Spleen (tissue), 11 donors: ENCODE results near the gene HOXD12. TPM values are rescaled to one million over a fixed set of nuclear protein-coding genes. Genes with fewer than 3 reads are reported as not detected.

ENCODE experiments used
- DNase-seq: peaks from one replicate; pipeline ENCODE4 v3.0.0-alpha.2; 2020
- H3K27ac ChIP-seq, 8 donors: fragments of 200-600 bp; sonication (generic) in 7 of 8; 1 replicate in 4 of 8; 2 replicates in 4 of 8; pipeline versions ENCODE4 v1.5.0 to v1.8.0; 2016 to 2021; ENCODE audit warnings: inconsistent platforms in 4 of 8, mild to moderate bottlenecking in 4 of 8, moderate library complexity in 1 of 8
- H3K27me3 ChIP-seq, 7 donors: fragments of 200-600 bp; sonication (generic) in 6 of 7; replicated peaks in 1 of 7; 1 replicate in 4 of 7; 2 replicates in 3 of 7; pipeline versions ENCODE4 v1.5.0 to v1.8.0; 2016 to 2021; ENCODE audit warnings: inconsistent platforms in 3 of 7, mild to moderate bottlenecking in 1 of 7
- H3K36me3 ChIP-seq, 6 donors: fragments of 200-600 bp; sonication (generic) in 5 of 6; 1 replicate in 4 of 6; 2 replicates in 2 of 6; pipeline versions ENCODE4 v1.5.0 to v1.8.0; 2016 to 2021; ENCODE audit warnings: inconsistent platforms in 2 of 6
- H3K4me1 ChIP-seq, 6 donors: fragments of 200-600 bp; sonication (generic) in 5 of 6; 1 replicate in 3 of 6; 2 replicates in 3 of 6; pipeline versions ENCODE4 v1.5.0 to v1.8.0; 2016 to 2021; ENCODE audit warnings: inconsistent platforms in 3 of 6
- H3K4me3 ChIP-seq, 8 donors: fragments of 200-600 bp; sonication (generic) in 7 of 8; 1 replicate in 4 of 8; 2 replicates in 4 of 8; pipeline versions ENCODE4 v1.5.0 to v1.8.0; 2016 to 2021; ENCODE audit warnings: inconsistent platforms in 4 of 8, mild to moderate bottlenecking in 4 of 8, moderate library complexity in 2 of 8
- H3K9me3 ChIP-seq, 8 donors: fragments of 200-600 bp; sonication (generic) in 7 of 8; 1 replicate in 4 of 8; 2 replicates in 4 of 8; pipeline versions ENCODE4 v1.5.0 to v1.8.0; 2016 to 2021; ENCODE audit warnings: inconsistent platforms in 4 of 8
- CTCF ChIP-seq, 11 experiments: fragments of 200-600 bp in 7 of 11; fragments of 450-650 bp in 4 of 11; sonication (generic) in 4 of 11; IDR thresholded peaks in 8 of 11; conservative IDR thresholded peaks in 3 of 11; 1 replicate in 7 of 11; 2 replicates in 4 of 11; pipeline versions ENCODE4 v1.4.0 to v1.8.0; 2016 to 2021; ENCODE audit warnings: antibody characterized with exemption in 11 of 11, inconsistent platforms in 4 of 11, mild to moderate bottlenecking in 1 of 11
- POLR2A ChIP-seq, 3 donors: fragments of 450-650 bp; IDR thresholded peaks; one replicate each; pipeline ENCODE4 v1.5.1; 2017; ENCODE audit warnings: antibody characterized with exemption in 3 of 3, mild to moderate bottlenecking in 1 of 3
- POLR2AphosphoS5 ChIP-seq, 3 donors: sonication (generic); formaldehyde crosslinking; IDR thresholded peaks; one replicate each; pipeline ENCODE4 v1.5.1; 2017; ENCODE audit warnings: antibody characterized with exemption in 3 of 3
- WGBS, 5 donors: extraction: QIAGEN DNeasy Blood & Tissue Kit in 3 of 5; methylation state at CpG; one replicate each; pipeline versions ENCODE4 v1.1.5 to v1.1.7; 2013 to 2018; 5-methylcytosine and 5-hydroxymethylcytosine counted together
- intact Hi-C: fragments of 100-400 bp; cut with DNase I; formaldehyde crosslinking; loops from one replicate; pipeline ENCODE4 v1.15.0; 2023; ENCODE audit warnings: low total_unique reads
- polyA plus RNA-seq, 3 donors: library from polyadenylated mRNA; stranded (reverse); fragments of 200-250 nt; gene quantifications; one replicate each; pipeline ENCODE4 v1.2.1, GENCODE V29; 2013
- total RNA-seq, 7 donors: library from RNA; depleted of rRNA in 3 of 7; stranded (reverse); fragments of >200 nt in 3 of 7; fragmentation: NEBNext Ultra II Directional in 4 of 7; extraction: Animal tissue kit (Norgen Biotek cat#: 25700) in 4 of 7; gene quantifications; one replicate each; pipeline versions ENCODE4 v1.1.0 to v1.2.1, GENCODE V29; 2016 to 2021
- donor health status: healthy with polysubstance abuse.
- donor health status: DM: no; HTN: no; CAD: no; lungs with moderate emphysema.
- donor health status: DM: no; HTN: no; CAD: no.
- donor health status: Bipolar disorder and iron deficiency.
- donor health status: healthy.
- donor health status: DM: no; HTN: no; CAD: no.
- donor health status: DM: yes; HTN: yes; CAD: no.

The HOXD12 gene
- total and polyA plus RNA-seq, 10 donors, result not detected

DNA sequence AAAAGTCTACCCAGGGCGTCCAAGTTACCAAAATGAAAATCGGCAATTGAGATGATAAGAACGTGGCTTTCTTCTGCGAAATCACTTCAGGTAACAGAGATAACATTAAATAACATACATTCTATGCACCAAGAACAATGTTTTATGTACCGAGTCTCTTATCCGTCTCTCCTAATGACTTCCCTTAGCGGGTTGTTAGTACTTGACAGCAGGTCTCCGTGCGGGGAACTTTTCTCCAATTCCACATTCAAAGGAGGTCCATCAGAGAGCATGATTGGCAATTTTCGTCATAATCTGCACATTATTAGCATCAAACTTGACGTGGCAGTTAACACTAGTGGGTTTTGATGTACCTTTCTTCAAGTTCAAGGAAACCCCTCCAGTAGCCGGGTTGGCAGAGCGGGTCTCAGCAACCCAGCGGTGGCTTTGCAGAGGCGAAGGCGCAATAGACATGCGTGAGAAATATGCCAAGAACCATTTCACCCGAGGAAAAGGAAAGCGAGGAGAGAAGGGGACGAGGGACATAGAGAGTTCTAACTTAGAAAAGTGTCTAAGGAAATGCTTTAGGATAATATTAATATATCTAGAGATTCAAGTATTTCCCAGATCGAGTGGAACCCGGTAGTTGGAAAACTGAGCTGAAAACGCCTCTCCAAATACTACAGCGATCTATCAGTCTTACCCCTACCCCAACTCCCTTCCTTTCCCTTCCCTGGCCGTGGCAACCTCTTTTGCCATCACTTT lies 20.9 kb upstream of the HOXD12 start:
- Histone ChIP-seq H3K27ac (no peak overlapping the region), H3K9me3 (peaks cover 0 to 51% (median 4%) of the 10 kb centered on the region in 8 donors), H3K36me3 (peaks cover 0 to 3% (median 0%) of the 10 kb centered on the region in 6 donors), H3K4me1 (peaks cover 0 to 42% (median 27%) of the 10 kb centered on the region in 6 donors), H3K4me3 (peak overlapping the region in 1 of 8 donors; percentile 53), H3K27me3 (peaks cover 28 to 100% (median 99%) of the 10 kb centered on the region in 7 donors)
- no peak for TF ChIP-seq CTCF (IDR thresholded peaks at IDR 0.05 in 8 of 11, conservative IDR thresholded peaks at IDR 0.05 in 3 of 11)
- TF ChIP-seq POLR2AphosphoS5 (IDR thresholded peaks at IDR 0.05), result no peak
- no peak for TF ChIP-seq POLR2A (IDR thresholded peaks at IDR 0.05)
- intact Hi-C loops, result no loop called here
- no peak for DNase-seq
- WGBS, 5 donors, result 7 to 16% (median 10%) methylated on average over 25 of the region's 25 CpGs

DNA sequence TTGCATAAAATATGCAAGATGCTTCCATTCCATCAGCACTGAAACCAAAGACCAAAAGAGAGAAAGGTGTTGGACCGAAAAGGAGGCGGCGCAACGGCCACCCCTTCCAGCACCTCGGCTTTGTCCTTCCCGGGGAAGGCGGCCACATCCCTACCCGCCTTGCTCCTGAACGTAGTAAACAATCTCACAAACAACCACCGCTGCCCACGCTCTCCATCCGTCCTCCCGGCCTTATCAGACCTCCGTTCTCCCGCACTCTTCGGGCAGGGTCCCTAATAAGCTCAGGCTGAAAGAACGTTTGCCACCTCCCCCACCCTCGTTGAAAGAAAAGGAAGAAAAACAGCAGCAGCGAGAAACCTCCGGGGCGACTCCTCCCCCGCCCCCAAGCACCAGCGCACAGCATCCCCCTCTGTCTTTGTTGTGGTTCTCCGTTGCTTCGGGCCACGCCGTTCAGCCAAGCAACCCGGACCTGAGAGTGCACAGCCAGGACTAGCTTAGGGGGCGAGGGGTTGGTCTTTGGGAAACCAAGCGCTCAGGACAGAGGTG lies 20.2 kb upstream of the HOXD12 start:
- H3K9me3 ChIP-seq, result peaks cover 0 to 57% (median 4%) of the 10 kb centered on the region in 8 donors
- H3K4me3 ChIP-seq, result peak overlapping the region in 3 of 8 donors; percentile 6 to 53 (median 13)
- intact Hi-C loops, result no loop called here
- 5 to 9% (median 8%) methylated on average over 30 of the region's 30 CpGs for WGBS, 5 donors
- no peak overlapping the region for H3K27ac ChIP-seq
- no peak for DNase-seq
- TF ChIP-seq CTCF (IDR thresholded peaks at IDR 0.05 in 8 of 11, conservative IDR thresholded peaks at IDR 0.05 in 3 of 11) (no peak), POLR2A (IDR thresholded peaks at IDR 0.05) (no peak), POLR2AphosphoS5 (IDR thresholded peaks at IDR 0.05) (no peak)
- peaks cover 28 to 100% (median 99%) of the 10 kb centered on the region in 7 donors for H3K27me3 ChIP-seq
- H3K36me3 ChIP-seq, result peaks cover 0 to 3% (median 0%) of the 10 kb centered on the region in 6 donors
- peaks cover 0 to 44% (median 29%) of the 10 kb centered on the region in 6 donors for H3K4me1 ChIP-seq

GRCh38 chr2:176079831-176080539 lies 19.6 kb upstream of the HOXD12 start:
- H3K4me1 ChIP-seq, result peaks cover 0 to 50% (median 31%) of the 10 kb centered on the region in 6 donors
- WGBS, 5 donors, result 2 to 10% (median 3%) methylated on average over 47 to 86 of the region's 86 CpGs
- H3K4me3 ChIP-seq, result peak overlapping the region in 5 of 8 donors; percentile 6 to 53 (median 13)
- TF ChIP-seq CTCF (IDR thresholded peaks at IDR 0.05 in 8 of 11, conservative IDR thresholded peaks at IDR 0.05 in 3 of 11) (peak in 7 of 11 experiments; percentile 23 to 70 (median 55)), POLR2AphosphoS5 (IDR thresholded peaks at IDR 0.05) (no peak), POLR2A (IDR thresholded peaks at IDR 0.05) (no peak)
- no peak overlapping the region for H3K27ac ChIP-seq
- intact Hi-C loops, result no loop called here
- peaks cover 0 to 57% (median 4%) of the 10 kb centered on the region in 8 donors for H3K9me3 ChIP-seq
- H3K36me3 ChIP-seq, result peaks cover 0 to 3% (median 0%) of the 10 kb centered on the region in 6 donors
- H3K27me3 ChIP-seq, result peaks cover 28 to 100% (median 99%) of the 10 kb centered on the region in 7 donors
- DNase-seq, result no peak
